ENCODE data around the gene PGAM5.

PGAM5 gene

GRCh38 chr12:132719954-132720324 is 9.3 kb downstream of the PGAM5 start:
- no peak for TF ChIP-seq CTCF (IDR thresholded peaks at IDR 0.05; ENCODE audit: insufficient read depth, low read length, poor library complexity, severe bottlenecking)
- TF ChIP-seq EZH2phosphoT487 (conservative IDR thresholded peaks at IDR 0.05; ENCODE audit: low read length) = no peak
- Histone ChIP-seq H3K4me2 (ENCODE audit: low read depth, low read length, poor library complexity, severe bottlenecking) (no peak overlapping the region), H4K20me1 (ENCODE audit: low read depth, low read length) (no peaks in the 10 kb centered on the region), H3K4me3 (ENCODE audit: insufficient read depth, low read length, poor library complexity, severe bottlenecking) (no peak overlapping the region), H2AFZ (ENCODE audit: low read depth, low read length, severe bottlenecking) (no peak overlapping the region), H3K79me2 (ENCODE audit: insufficient read depth, low read length) (peaks cover 5% of the 10 kb centered on the region), H3K9me2 (replicated peaks; ENCODE audit: insufficient read depth, low read length) (no peaks in the 10 kb centered on the region), H3K9me3 (ENCODE audit: insufficient read depth, low read length) (no peaks in the 10 kb centered on the region), H3K27ac (ENCODE audit: low read depth, low read length) (no peak overlapping the region), H3F3A (ENCODE audit: insufficient read depth) (peaks cover 18% of the 10 kb centered on the region), H3K27me3 (ENCODE audit: low read length) (no peaks in the 10 kb centered on the region), H3K36me3 (ENCODE audit: low read length) (0 out of 2 replicates have a peak, but pooled peaks cover 8% of the 10 kb centered on the region), H3K9ac (ENCODE audit: low read length) (no peak overlapping the region)

GRCh38 chr12:132720606-132721345 is 10.1 kb downstream of the PGAM5 start:
- Histone ChIP-seq H2AFZ (ENCODE audit: low read depth, low read length, severe bottlenecking) (no peak overlapping the region), H3K9me3 (ENCODE audit: insufficient read depth, low read length) (no peaks in the 10 kb centered on the region), H3K79me2 (ENCODE audit: insufficient read depth, low read length) (peaks cover 3% of the 10 kb centered on the region; the same call in 1 of the 2 replicates), H3F3A (ENCODE audit: insufficient read depth) (peaks cover 23% of the 10 kb centered on the region), H4K20me1 (ENCODE audit: low read depth, low read length) (peaks cover 3% of the 10 kb centered on the region; the same call in 1 of the 2 replicates), H3K9me2 (replicated peaks; ENCODE audit: insufficient read depth, low read length) (no peaks in the 10 kb centered on the region), H3K36me3 (ENCODE audit: low read length) (peaks cover 16% of the 10 kb centered on the region), H3K27me3 (ENCODE audit: low read length) (no peaks in the 10 kb centered on the region), H3K4me3 (ENCODE audit: insufficient read depth, low read length, poor library complexity, severe bottlenecking) (no peak overlapping the region), H3K27ac (ENCODE audit: low read depth, low read length) (no peak overlapping the region), H3K4me2 (ENCODE audit: low read depth, low read length, poor library complexity, severe bottlenecking) (no peak overlapping the region), H3K9ac (ENCODE audit: low read length) (no peak overlapping the region)
- TF ChIP-seq CTCF (IDR thresholded peaks at IDR 0.05; ENCODE audit: insufficient read depth, low read length, poor library complexity, severe bottlenecking) = no peak
- no peak for TF ChIP-seq EZH2phosphoT487 (conservative IDR thresholded peaks at IDR 0.05; ENCODE audit: low read length)

GRCh38 chr12:132723015-132723763 is 12.5 kb downstream of the PGAM5 start:
- Histone ChIP-seq H3K9me3 (ENCODE audit: insufficient read depth, low read length) (no peaks in the 10 kb centered on the region), H4K20me1 (ENCODE audit: low read depth, low read length) (peaks cover 3% of the 10 kb centered on the region; the same call in 1 of the 2 replicates), H3K4me2 (ENCODE audit: low read depth, low read length, poor library complexity, severe bottlenecking) (no peak overlapping the region), H3K27me3 (ENCODE audit: low read length) (no peaks in the 10 kb centered on the region), H2AFZ (ENCODE audit: low read depth, low read length, severe bottlenecking) (no peak overlapping the region), H3K27ac (ENCODE audit: low read depth, low read length) (no peak overlapping the region), H3K79me2 (ENCODE audit: insufficient read depth, low read length) (peaks cover 3% of the 10 kb centered on the region; the same call in 1 of the 2 replicates), H3K9ac (ENCODE audit: low read length) (no peak overlapping the region), H3K4me3 (ENCODE audit: insufficient read depth, low read length, poor library complexity, severe bottlenecking) (no peak overlapping the region), H3K9me2 (replicated peaks; ENCODE audit: insufficient read depth, low read length) (no peaks in the 10 kb centered on the region), H3F3A (ENCODE audit: insufficient read depth) (peaks cover 31% of the 10 kb centered on the region), H3K36me3 (ENCODE audit: low read length) (peaks cover 20% of the 10 kb centered on the region)
- TF ChIP-seq CTCF (IDR thresholded peaks at IDR 0.05; ENCODE audit: insufficient read depth, low read length, poor library complexity, severe bottlenecking) = no peak
- no peak for TF ChIP-seq EZH2phosphoT487 (conservative IDR thresholded peaks at IDR 0.05; ENCODE audit: low read length)

Data from SU-DHL-6 (cell line).